Pulmonary artery endothelial cell (primary cell): Measurements from ENCODE around the gene ANAPC7. TPM values are rescaled to one million over a fixed set of nuclear protein-coding genes. Genes with fewer than 3 reads are reported as not detected.
"Not testable (repeated sequence)": the region's sequence is repeated elsewhere in the genome, so short reads cannot be mapped to it uniquely, and the experiment has no call there.

Experiments used
- DNase-seq: peaks from one replicate; pipeline ENCODE4 v3.0.0-alpha.2; 2011; ENCODE audit warnings: low read depth, low spot score
- total RNA-seq: library from RNA; depleted of rRNA; stranded (reverse); fragments of >200 nt; gene quantifications from 2 replicates; pipeline ENCODE4 v1.2.3, GENCODE V29; 2014

ANAPC7 gene
- total RNA-seq: 45.1 and 78.9 TPM in 2 replicates

- peak; percentile 69 for DNase-seq
Measured at GRCh38 chr12:110403146-110403975, at the start of gene ANAPC7. TSS of gene ANAPC7 (minus strand) at chr12:110403708. CDS start at chr12:110403627, 81 bp downstream.

GRCh38 chr12:110451263-110451662 lies 47.8 kb upstream of the ANAPC7 start:
- DNase-seq: no peak

- peak; percentile 87 for DNase-seq
Measured at GRCh38 chr12:110449799-110450497, 46.4 kb upstream of the ANAPC7 start, which contains the start of gene ARPC3. TSS of gene ARPC3 (minus strand) at chr12:110450337. CDS start at chr12:110450260, 77 bp downstream.

GRCh38 chr12:110444455-110444854 lies 40.9 kb upstream of the ANAPC7 start:
- DNase-seq: no peak

GRCh38 chr12:110436231-110436630 lies 32.7 kb upstream of the ANAPC7 start:
- DNase-seq: peak; percentile 26

GRCh38 chr12:110431957-110432587 lies 28.6 kb upstream of the ANAPC7 start:
- no peak for DNase-seq

GRCh38 chr12:110429676-110430075 lies 26.2 kb upstream of the ANAPC7 start:
- not testable (repeated sequence) for DNase-seq

- DNase-seq: no peak
Measured at GRCh38 chr12:110426406-110426805, 22.9 kb upstream of the ANAPC7 start.

- DNase-seq: no peak
Measured at GRCh38 chr12:110424237-110424636, 20.7 kb upstream of the ANAPC7 start.

GRCh38 chr12:110421701-110422100 lies 18.2 kb upstream of the ANAPC7 start:
- DNase-seq: no peak

GRCh38 chr12:110421159-110421661 lies 17.7 kb upstream of the ANAPC7 start:
- DNase-seq: no peak

GRCh38 chr12:110420644-110421043 lies 17.1 kb upstream of the ANAPC7 start:
- DNase-seq: not testable (repeated sequence)

- DNase-seq: not testable (repeated sequence)
Measured at GRCh38 chr12:110417113-110417512, 13.6 kb upstream of the ANAPC7 start.

GRCh38 chr12:110410086-110410485 lies 6.6 kb upstream of the ANAPC7 start:
- not testable (repeated sequence) for DNase-seq

- not testable (repeated sequence) for DNase-seq
Measured at GRCh38 chr12:110405126-110405662, 1.7 kb upstream of the ANAPC7 start.

GRCh38 chr12:110403976-110404682 lies 621 bp upstream of the ANAPC7 start:
- no peak for DNase-seq

- no peak for DNase-seq
Measured at GRCh38 chr12:110382683-110383082, 20.8 kb downstream of the ANAPC7 start.

- DNase-seq: no peak
Measured at GRCh38 chr12:110379631-110380030, 23.9 kb downstream of the ANAPC7 start.

- DNase-seq: no peak
Measured at GRCh38 chr12:110379197-110379596, 24.3 kb downstream of the ANAPC7 start.

GRCh38 chr12:110378131-110378790 lies 25.2 kb downstream of the ANAPC7 start:
- DNase-seq: not testable (repeated sequence)
